IPS-18a (cell line): ENCODE results near the gene KRTAP10-6.
"Not testable (repeated sequence)": the region's sequence is repeated elsewhere in the genome, so short reads cannot be mapped to it uniquely, and the experiment has no call there.

Experiments used
- H3K27ac ChIP-seq: one replicate; pipeline ENCODE4 v1.5.1; 2013; ENCODE audit warnings: low read length
- H3K27me3 ChIP-seq: one replicate; pipeline ENCODE4 v1.6.1; 2013; ENCODE audit warnings: mild to moderate bottlenecking, low read length; ENCODE audit not compliant: control insufficient read depth, insufficient read depth
- H3K36me3 ChIP-seq: one replicate; pipeline ENCODE4 v1.6.1; 2013; ENCODE audit warnings: low read depth, low read length; ENCODE audit not compliant: control insufficient read depth
- H3K4me1 ChIP-seq: one replicate; pipeline ENCODE4 v1.6.1; 2013; ENCODE audit warnings: low read depth, low read length; ENCODE audit not compliant: control insufficient read depth
- H3K4me3 ChIP-seq: one replicate; pipeline ENCODE4 v1.5.1; 2013; ENCODE audit warnings: low read length
- H3K9ac ChIP-seq: one replicate; pipeline ENCODE4 v1.6.1; 2013; ENCODE audit warnings: mild to moderate bottlenecking, low read length, moderate library complexity
- H3K9me3 ChIP-seq: one replicate; pipeline ENCODE4 v1.6.1; 2013; ENCODE audit warnings: low read depth, low read length; ENCODE audit not compliant: control insufficient read depth

KRTAP10-6 gene

DNA sequence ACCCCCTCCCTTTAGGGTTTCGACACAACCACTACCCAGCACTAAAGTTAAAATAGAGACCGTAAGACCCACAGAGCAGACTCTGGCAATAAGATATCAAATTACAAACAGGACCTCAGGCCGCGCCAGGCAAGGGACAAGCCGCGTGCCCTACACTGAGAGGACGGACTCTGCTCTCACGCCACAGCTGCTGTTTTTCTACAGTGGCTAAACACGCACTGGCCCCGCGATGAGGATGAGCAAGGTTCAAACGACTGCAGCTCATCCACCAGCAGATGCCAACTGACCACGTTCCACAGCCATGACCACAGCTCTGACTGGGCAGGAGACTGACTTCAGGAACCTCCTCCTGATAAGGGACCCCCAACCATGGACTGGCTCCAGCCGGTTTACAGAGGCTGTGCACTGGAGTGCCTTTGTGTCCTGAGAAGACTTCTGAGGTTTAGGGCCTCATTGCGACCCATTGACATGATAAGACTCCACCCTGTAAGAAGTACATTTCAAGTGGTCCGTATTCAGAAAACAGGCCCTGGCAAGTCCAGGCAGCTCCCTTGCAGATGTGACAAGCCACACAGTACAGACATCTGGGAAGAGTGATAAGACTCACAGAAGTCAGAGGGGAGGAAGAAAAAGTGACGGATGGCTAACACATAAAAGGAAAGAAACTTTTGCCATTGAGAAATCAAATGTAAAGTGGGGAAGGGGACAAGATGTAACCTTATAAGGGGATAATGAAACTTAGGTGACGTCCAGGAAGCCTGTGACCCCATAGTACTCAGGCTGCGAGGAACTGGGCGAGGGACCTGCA lies 1.5 kb upstream of the KRTAP10-6 start:
- Histone ChIP-seq H3K9ac (no peak overlapping the region), H3K27ac (no peak overlapping the region), H3K9me3 (no peaks in the 10 kb centered on the region), H3K4me3 (no peak overlapping the region), H3K4me1 (peaks cover 25% of the 10 kb centered on the region), H3K27me3 (no peaks in the 10 kb centered on the region), H3K36me3 (no peaks in the 10 kb centered on the region)

DNA sequence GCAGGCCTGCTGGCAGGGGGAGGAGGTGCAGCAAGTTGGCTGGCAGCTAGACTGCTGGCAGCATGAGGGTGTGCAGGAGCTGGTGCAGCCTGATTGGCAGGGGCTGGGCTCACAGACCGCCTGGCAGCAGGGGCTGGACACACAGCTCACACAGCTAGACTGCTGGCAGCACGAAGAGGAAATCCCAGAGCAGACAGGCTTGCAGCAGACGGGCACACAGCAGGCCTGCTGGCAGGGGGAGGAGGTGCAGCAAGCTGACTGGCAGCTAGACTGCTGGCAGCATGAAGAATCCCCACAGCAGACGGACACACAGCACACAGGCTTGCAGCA lies 539 bp downstream of the KRTAP10-6 start:
- not testable (repeated sequence) for H3K9ac ChIP-seq, H3K27me3 ChIP-seq, H3K27ac ChIP-seq, H3K4me3 ChIP-seq, H3K36me3 ChIP-seq, H3K9me3 ChIP-seq
- H3K4me1 ChIP-seq, result peaks cover 17% of the 10 kb centered on the region

DNA sequence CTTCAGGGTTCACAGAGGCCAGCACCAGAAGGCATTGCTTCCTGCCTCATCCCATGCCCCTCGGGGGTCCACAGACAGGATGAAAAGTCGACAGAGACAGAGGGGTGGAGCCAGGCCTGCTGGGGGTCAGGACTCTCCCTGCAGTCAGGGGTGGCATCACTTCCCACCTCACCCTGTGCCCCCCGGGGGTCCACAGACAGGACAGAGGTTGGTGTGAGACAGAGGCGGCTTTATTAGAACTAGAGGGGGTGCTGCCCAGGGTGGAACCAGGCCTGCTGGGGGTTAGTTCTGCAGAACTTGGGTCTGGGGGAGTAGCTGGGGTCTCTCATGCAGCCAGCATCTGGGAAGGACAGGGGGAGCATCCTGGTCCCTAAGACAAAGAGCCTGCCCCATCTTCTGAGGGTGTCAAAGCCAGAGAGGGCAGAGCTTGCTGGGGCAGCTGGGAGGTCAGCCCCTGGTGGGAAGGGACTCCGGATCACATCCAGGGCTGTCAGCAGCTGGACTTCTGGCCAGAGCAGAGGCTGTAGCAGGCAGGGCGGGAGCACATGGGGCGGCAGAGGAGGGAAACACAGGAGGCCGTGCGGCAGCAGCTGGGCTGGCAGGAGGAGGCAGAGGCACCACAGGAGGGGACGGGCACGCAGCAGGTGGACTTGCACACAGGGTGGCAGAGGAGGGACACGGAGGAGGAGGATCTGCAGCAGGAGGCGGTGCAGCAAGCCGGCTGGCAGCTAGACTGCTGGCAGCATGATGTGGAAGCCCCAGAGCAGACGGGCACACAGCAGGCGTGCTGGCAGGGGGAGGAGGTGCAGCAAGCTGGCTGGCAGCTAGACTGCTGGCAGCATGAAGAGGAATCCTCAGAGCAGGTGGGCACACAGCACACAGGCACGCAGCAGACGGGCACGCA lies 1.2 kb downstream of the KRTAP10-6 start:
- not testable (repeated sequence) for H3K4me3 ChIP-seq, H3K27me3 ChIP-seq, H3K9me3 ChIP-seq, H3K9ac ChIP-seq, H3K36me3 ChIP-seq, H3K27ac ChIP-seq
- peaks cover 17% of the 10 kb centered on the region for H3K4me1 ChIP-seq

DNA sequence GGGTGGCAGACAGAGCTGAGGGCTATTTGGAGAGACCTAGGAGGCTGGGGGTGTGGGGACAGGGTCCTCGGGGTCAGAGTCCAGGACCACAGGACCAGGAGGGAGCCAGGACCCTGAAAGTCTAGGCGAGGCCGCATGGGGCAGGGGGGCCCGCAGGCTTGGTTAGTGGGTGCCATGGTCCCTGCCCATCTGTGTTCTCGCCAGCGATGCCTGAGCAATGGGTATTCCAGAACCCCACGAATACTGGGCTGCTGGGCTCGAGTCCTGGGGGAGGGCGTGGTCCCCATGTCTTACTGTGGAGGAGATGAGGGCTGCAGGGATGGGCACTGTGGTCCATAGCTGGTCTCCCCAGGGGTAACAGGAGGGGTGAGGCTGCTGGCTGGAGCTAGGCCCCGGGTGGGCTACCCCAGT lies 2.0 kb downstream of the KRTAP10-6 start:
- Histone ChIP-seq H3K4me1 (peaks cover 17% of the 10 kb centered on the region), H3K27ac (no peak overlapping the region), H3K4me3 (no peak overlapping the region), H3K9me3 (no peaks in the 10 kb centered on the region), H3K9ac (no peak overlapping the region), H3K27me3 (no peaks in the 10 kb centered on the region), H3K36me3 (no peaks in the 10 kb centered on the region)

DNA sequence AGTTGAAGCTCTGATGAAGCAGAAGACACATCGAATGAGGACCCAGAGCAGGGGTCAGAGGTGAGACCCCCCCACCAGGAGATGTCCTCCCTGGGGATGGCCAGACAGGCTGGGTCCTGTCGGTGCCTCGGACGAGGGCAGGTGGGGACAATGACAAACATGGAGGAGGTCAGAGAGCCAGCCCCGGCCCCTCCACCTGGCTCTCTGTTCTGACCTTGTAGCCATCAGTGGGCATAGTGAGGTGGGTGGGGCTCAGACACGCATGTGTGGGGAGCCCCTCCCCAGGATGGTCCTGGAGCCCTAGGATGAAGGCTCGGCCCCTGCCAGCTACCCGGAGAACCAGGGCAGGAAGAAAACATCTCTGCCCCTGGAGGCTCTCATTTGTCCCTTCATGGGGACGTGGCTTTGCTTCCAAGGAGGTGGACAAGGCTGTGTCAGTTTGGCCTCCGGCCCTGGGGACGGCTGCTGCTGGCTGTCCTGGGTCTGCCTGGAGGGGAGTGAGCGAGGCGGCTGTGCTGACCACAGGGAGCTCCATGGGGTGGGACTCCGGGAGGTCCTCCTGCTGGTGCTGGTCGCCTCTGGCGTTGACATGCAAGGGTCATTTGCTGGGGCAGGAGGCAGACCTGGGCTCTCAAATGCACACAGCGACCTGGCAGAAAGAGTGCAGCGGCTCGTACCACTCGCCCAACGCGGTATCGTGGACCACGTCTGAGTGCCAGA lies 2.6 kb downstream of the KRTAP10-6 start:
- no peaks in the 10 kb centered on the region for H3K27me3 ChIP-seq
- peaks cover 17% of the 10 kb centered on the region for H3K4me1 ChIP-seq
- H3K9ac ChIP-seq, result no peak overlapping the region
- H3K9me3 ChIP-seq, result no peaks in the 10 kb centered on the region
- no peak overlapping the region for H3K27ac ChIP-seq
- no peaks in the 10 kb centered on the region for H3K36me3 ChIP-seq
- no peak overlapping the region for H3K4me3 ChIP-seq

DNA sequence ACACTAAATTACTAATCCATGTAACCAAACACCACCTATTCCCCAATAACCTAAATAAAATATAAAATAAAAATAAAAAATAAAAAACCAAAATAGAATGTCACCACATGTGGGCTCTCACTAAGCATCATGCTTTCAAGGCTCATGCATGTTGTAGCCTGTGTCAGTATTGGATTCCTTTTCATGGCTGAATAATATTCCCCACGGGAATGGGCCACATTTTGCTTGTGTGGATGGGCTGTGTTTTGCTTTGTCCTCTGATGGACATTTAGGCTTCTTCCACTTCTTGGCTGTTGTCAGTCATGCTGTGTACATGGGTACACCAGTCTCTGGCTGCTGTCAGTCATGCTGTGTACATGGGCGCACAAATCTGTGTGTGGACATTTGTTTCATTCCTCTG lies 3.2 kb downstream of the KRTAP10-6 start:
- Histone ChIP-seq H3K27ac (no peak overlapping the region), H3K4me1 (peaks cover 17% of the 10 kb centered on the region), H3K36me3 (no peaks in the 10 kb centered on the region), H3K9ac (no peak overlapping the region), H3K27me3 (no peaks in the 10 kb centered on the region), H3K4me3 (no peak overlapping the region), H3K9me3 (no peaks in the 10 kb centered on the region)

DNA sequence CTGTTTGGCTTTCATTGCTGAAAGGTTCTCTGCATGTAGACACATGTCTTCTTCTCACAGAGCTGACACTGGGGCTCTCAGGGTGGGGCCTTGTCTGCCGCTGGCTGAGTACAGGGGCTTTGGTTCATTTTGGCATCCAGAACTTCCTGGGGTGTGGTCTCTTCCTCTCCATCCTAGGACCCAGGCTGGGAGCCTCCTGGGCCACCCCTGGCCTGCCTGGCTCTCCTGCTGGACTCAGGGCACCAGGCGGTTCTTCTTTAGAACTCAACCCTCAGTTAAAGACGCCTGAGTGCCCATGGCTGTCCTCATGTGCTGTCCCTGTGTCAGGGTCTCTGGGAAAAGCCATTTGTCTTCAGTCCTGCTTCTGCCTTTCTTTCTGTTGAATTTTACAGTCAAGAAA lies 6.4 kb downstream of the KRTAP10-6 start:
- Histone ChIP-seq H3K9me3 (no peaks in the 10 kb centered on the region), H3K27me3 (no peaks in the 10 kb centered on the region), H3K4me1 (no peaks in the 10 kb centered on the region), H3K27ac (no peak overlapping the region), H3K4me3 (no peak overlapping the region), H3K9ac (no peak overlapping the region), H3K36me3 (no peaks in the 10 kb centered on the region)

DNA sequence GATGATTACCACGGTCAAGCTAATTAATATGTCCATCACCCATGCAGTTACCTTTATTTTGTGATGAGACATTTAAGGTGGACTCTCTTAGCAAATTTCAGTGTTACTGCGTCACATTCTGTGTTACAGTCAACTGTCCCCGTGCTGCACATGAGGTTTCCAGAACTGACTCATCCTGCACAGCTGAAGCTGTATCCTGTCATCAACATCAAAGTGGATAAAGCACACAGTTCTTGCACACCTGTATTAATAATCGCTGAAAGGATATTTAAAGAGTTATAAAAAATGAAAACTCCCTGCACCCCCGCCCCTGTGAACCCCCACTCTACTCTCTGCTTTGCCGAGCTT lies 8.5 kb downstream of the KRTAP10-6 start:
- no peak overlapping the region for H3K27ac ChIP-seq
- H3K4me1 ChIP-seq, result no peaks in the 10 kb centered on the region
- no peaks in the 10 kb centered on the region for H3K36me3 ChIP-seq
- no peak overlapping the region for H3K4me3 ChIP-seq
- no peaks in the 10 kb centered on the region for H3K27me3 ChIP-seq
- no peak overlapping the region for H3K9ac ChIP-seq
- H3K9me3 ChIP-seq, result no peaks in the 10 kb centered on the region

DNA sequence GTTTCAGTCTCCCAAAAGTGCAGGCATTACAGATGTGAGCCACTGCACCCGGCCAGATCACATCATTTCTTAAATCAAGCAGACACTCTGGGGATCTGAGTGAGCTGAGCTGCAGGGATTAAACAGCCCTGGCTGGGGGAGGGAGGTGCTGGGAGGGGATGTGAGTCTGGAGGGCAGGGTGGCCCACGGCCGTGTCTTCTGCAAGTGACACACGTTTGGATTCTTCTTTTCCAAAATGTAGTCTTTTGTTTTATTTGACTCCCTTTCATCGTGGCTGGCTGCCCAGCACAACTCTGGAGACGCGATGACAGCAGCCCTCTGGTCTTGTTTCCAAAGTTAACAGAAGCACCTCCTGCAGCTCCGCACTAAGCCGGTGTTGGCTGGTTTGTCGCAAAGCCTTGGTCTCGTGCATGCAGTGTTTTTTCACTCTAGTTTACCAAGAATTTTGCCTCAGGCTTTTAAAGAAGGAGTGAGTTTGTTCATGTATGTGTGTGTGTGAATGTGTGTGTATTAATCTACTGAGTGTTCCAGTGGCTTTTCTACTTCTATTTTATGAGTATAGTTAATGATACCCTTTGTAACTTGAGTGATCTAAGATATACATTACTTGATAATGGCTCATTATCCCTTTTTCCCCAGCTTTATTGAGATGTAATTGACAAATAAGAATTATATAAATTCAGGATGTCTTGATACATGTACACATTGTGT lies 9.1 kb downstream of the KRTAP10-6 start:
- H3K9me3 ChIP-seq, result no peaks in the 10 kb centered on the region
- no peak overlapping the region for H3K4me3 ChIP-seq
- no peaks in the 10 kb centered on the region for H3K27me3 ChIP-seq
- H3K27ac ChIP-seq, result no peak overlapping the region
- no peak overlapping the region for H3K9ac ChIP-seq
- H3K4me1 ChIP-seq, result no peaks in the 10 kb centered on the region
- no peaks in the 10 kb centered on the region for H3K36me3 ChIP-seq

DNA sequence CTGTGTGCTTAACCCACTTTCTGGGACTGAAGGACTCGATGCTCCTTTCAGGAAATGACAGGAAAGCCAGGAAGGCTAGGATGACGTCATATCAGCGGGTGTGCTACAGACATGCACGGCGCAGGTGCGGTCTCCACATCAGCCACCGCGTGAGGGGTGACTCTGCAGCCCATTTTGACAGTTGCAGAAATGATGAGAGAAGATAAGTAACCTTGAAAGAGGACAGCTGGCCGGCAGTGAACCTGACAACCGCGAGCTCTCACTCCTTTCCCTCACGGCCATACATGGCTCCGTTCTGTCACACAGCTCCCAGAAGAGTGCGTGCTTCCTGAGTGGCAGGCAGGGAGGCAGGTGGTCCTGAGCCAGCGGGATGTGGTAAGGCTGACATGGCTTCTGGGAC lies 10.2 kb downstream of the KRTAP10-6 start:
- no peak overlapping the region for H3K9ac ChIP-seq
- H3K4me3 ChIP-seq, result no peak overlapping the region
- H3K36me3 ChIP-seq, result no peaks in the 10 kb centered on the region
- no peaks in the 10 kb centered on the region for H3K27me3 ChIP-seq
- peaks cover 4% of the 10 kb centered on the region for H3K9me3 ChIP-seq
- H3K4me1 ChIP-seq, result no peaks in the 10 kb centered on the region
- H3K27ac ChIP-seq, result no peak overlapping the region

DNA sequence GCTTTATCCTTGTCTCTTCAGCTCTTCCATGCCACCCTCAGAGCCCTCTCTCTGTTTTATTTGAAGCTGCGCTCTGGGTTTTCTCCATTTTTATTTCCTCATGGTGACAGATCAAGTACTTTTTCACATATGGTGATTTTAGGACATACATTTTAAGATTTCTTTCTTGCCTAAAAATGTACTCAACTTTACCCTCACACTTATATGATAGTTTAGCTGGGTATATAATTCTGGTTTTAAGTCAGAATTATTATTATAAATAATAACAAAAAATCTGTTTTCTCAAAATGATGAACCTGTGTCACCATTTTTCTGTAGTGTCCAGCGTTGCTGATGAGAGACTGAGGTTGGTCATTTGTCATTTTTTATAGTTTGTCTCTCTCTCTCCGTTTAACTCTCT lies 11.1 kb downstream of the KRTAP10-6 start:
- H3K9ac ChIP-seq, result no peak overlapping the region
- H3K27me3 ChIP-seq, result no peaks in the 10 kb centered on the region
- H3K9me3 ChIP-seq, result peaks cover 10% of the 10 kb centered on the region
- no peaks in the 10 kb centered on the region for H3K36me3 ChIP-seq
- no peak overlapping the region for H3K4me3 ChIP-seq
- H3K4me1 ChIP-seq, result no peaks in the 10 kb centered on the region
- no peak overlapping the region for H3K27ac ChIP-seq
